Fibroblast of lung (primary cell): ENCODE measurements around the gene ERBB2. TPM values are rescaled to one million over a fixed set of nuclear protein-coding genes. Genes with fewer than 3 reads are reported as not detected.

Source experiments
- DNase-seq, 2 donors: peaks; one replicate each; pipeline versions ENCODE4 v3.0.0 to v3.0.0-alpha.2; 2010; ENCODE audit warnings: low read depth in 2 of 2
- H2AFZ ChIP-seq: 2 replicates; pipeline ENCODE4 v1.5.1; 2012; ENCODE audit warnings: low read length, control low read depth, inconsistent platforms
- H3K27ac ChIP-seq: 2 replicates; pipeline ENCODE4 v1.5.1; 2011; ENCODE audit warnings: low read length, control low read depth; ENCODE audit not compliant: insufficient read depth
- H3K27me3 ChIP-seq: 2 replicates; pipeline ENCODE4 v1.5.1; 2011; ENCODE audit warnings: mild to moderate bottlenecking, low read length; ENCODE audit not compliant: control insufficient read depth, insufficient read depth
- H3K36me3 ChIP-seq: 2 replicates; pipeline ENCODE4 v1.5.1; 2011; ENCODE audit warnings: low read length; ENCODE audit not compliant: control insufficient read depth, insufficient read depth
- H3K4me1 ChIP-seq: 2 replicates; pipeline ENCODE4 v1.5.1; 2011; ENCODE audit warnings: low read length; ENCODE audit not compliant: control insufficient read depth, insufficient read depth; ENCODE audit errors: extremely low read depth
- H3K4me2 ChIP-seq: 2 replicates; pipeline ENCODE4 v1.5.1; 2011; ENCODE audit warnings: low read length, control low read depth; ENCODE audit not compliant: insufficient read depth; ENCODE audit errors: extremely low read depth
- H3K4me3 ChIP-seq, 4 experiments: fragments of 200-600 bp in 1 of 4; sonication (generic) in 1 of 4; replicated peaks in 1 of 4; 2 replicates each; pipeline ENCODE4 v1.5.1; 2011 to 2016; ENCODE audit warnings: low read length in 4 of 4, low read depth in 3 of 4, mild to moderate bottlenecking in 3 of 4, control low read depth in 2 of 4, inconsistent platforms in 1 of 4, mixed read lengths in 1 of 4; ENCODE audit not compliant: insufficient read depth in 1 of 4; ENCODE audit errors: control extremely low read depth in 1 of 4
- H3K79me2 ChIP-seq: 2 replicates; pipeline ENCODE4 v1.5.1; 2012; ENCODE audit warnings: mild to moderate bottlenecking, low read length, inconsistent platforms; ENCODE audit not compliant: control insufficient read depth, insufficient read depth
- H3K9ac ChIP-seq: 2 replicates; pipeline ENCODE4 v1.5.1; 2011; ENCODE audit warnings: mild to moderate bottlenecking, low read length, control low read depth; ENCODE audit not compliant: insufficient read depth
- H3K9me3 ChIP-seq: 2 replicates; pipeline ENCODE4 v1.5.1; 2012; ENCODE audit warnings: low read depth, low read length; ENCODE audit not compliant: control insufficient read depth, insufficient read depth
- H4K20me1 ChIP-seq: 2 replicates; pipeline ENCODE4 v1.5.1; 2011; ENCODE audit warnings: low read length; ENCODE audit not compliant: control insufficient read depth, insufficient read depth; ENCODE audit errors: extremely low read depth
- EZH2 ChIP-seq: IDR thresholded peaks from 2 replicates; pipeline ENCODE4 v1.5.1; 2012; ENCODE audit warnings: low read length, control low read depth, mild to moderate bottlenecking; ENCODE audit errors: missing control alignments
- polyA plus RNA-seq, 2 donors: library from polyadenylated mRNA; depleted of rRNA in 1 of 2; stranded (reverse) in 1 of 2; unstranded in 1 of 2; fragments of >200 nt; gene quantifications; 2 replicates each; pipeline ENCODE4 v1.2.1, GENCODE V29; 2011 to 2012; ENCODE audit warnings: missing spikeins in 1 of 2
- total RNA-seq: library from RNA; depleted of rRNA; stranded (reverse); fragments of >200 nt; gene quantifications from 2 replicates; pipeline ENCODE4 v1.2.1, GENCODE V29; 2014
- TF ChIP-seq, protein P1 (sequence below), 2 donors: IDR thresholded peaks in 1 of 2; conservative IDR thresholded peaks in 1 of 2; 1 replicate in 1 of 2; 2 replicates in 1 of 2; pipeline ENCODE4 v1.5.1; 2011 to 2012; ENCODE audit warnings: low read length in 2 of 2, control low read depth in 1 of 2, inconsistent platforms in 1 of 2, low read depth in 1 of 2, mild to moderate bottlenecking in 1 of 2

The ERBB2 gene
- total and polyA plus RNA-seq, 2 donors (not counting 1 experiment from before 2014, with no cell fraction given) = 24.7 to 33.9 TPM

DNA sequence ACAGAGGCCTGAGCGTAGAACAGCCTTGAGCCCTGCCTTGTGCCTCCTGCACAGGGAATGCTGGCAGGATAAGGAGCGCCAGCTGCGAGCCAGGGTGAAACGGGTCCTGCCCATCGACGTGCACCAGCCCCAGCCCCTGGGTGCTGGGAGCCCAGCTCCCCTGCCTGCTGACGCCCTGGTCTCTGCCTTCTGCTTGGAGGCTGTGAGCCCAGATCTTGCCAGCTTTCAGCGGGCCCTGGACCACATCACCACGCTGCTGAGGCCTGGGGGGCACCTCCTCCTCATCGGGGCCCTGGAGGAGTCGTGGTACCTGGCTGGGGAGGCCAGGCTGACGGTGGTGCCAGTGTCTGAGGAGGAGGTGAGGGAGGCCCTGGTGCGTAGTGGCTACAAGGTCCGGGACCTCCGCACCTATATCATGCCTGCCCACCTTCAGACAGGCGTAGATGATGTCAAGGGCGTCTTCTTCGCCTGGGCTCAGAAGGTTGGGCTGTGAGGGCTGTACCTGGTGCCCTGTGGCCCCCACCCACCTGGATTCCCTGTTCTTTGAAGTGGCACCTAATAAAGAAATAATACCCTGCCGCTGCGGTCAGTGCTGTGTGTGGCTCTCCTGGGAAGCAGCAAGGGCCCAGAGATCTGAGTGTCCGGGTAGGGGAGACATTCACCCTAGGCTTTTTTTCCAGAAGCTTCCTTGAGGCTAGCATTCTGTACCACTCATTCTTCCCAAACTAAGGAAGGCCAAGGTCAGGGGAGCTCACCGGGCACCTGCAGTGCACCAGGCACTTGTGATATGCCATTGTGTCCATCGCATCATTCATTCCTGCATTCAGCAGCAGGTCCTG, 29.7 kb upstream of the ERBB2 start:
- Histone ChIP-seq H3K4me2 (no peak overlapping the region), H4K20me1 (no peaks in the 10 kb centered on the region), H2AFZ (no peak overlapping the region), H3K9ac (no peak overlapping the region), H3K79me2 (no peaks in the 10 kb centered on the region), H3K36me3 (no peaks in the 10 kb centered on the region), H3K27me3 (peaks cover 38% of the 10 kb centered on the region), H3K27ac (no peak overlapping the region), H3K4me3 (no peak overlapping the region), H3K4me1 (peaks cover 2% of the 10 kb centered on the region), H3K9me3 (no peaks in the 10 kb centered on the region)
- TF ChIP-seq, protein P1, sequence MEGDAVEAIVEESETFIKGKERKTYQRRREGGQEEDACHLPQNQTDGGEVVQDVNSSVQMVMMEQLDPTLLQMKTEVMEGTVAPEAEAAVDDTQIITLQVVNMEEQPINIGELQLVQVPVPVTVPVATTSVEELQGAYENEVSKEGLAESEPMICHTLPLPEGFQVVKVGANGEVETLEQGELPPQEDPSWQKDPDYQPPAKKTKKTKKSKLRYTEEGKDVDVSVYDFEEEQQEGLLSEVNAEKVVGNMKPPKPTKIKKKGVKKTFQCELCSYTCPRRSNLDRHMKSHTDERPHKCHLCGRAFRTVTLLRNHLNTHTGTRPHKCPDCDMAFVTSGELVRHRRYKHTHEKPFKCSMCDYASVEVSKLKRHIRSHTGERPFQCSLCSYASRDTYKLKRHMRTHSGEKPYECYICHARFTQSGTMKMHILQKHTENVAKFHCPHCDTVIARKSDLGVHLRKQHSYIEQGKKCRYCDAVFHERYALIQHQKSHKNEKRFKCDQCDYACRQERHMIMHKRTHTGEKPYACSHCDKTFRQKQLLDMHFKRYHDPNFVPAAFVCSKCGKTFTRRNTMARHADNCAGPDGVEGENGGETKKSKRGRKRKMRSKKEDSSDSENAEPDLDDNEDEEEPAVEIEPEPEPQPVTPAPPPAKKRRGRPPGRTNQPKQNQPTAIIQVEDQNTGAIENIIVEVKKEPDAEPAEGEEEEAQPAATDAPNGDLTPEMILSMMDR (conservative IDR thresholded peaks at IDR 0.05 in 1 of 2, IDR thresholded peaks at IDR 0.05 in 1 of 2; ENCODE audit: low read depth in 1 of 2, low read length in 2 of 2) = no peak
- no peak for TF ChIP-seq EZH2
- DNase-seq = no peak

DNA sequence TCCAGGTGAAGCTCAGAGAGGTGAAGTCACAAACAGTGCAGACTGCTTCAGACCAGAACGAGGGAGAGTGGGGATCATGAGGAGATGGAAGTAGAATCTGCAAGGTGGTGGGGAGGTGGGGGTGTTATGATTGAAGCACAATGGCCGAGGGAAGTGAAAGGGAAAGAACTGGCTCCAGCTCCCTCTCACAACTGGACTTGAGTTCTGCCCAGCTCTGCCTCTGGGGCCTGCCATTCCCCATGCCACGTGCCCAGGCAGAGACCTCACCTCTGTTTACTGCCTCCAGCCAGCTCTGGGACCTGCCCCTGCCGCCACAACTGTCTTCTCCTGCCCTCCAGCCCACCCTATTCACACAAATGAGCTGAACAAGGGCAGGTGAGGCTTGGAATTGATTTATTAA, 29.1 kb upstream of the ERBB2 start:
- no peak overlapping the region for H3K4me3 ChIP-seq
- no peak for DNase-seq
- no peak overlapping the region for H3K4me2 ChIP-seq
- no peak overlapping the region for H3K27ac ChIP-seq
- no peak overlapping the region for H3K9ac ChIP-seq
- TF ChIP-seq EZH2 = no peak
- H3K4me1 ChIP-seq = peaks cover 2% of the 10 kb centered on the region
- H3K36me3 ChIP-seq = no peaks in the 10 kb centered on the region
- no peak overlapping the region for H2AFZ ChIP-seq
- H3K27me3 ChIP-seq = peaks cover 38% of the 10 kb centered on the region
- H3K79me2 ChIP-seq = no peaks in the 10 kb centered on the region
- no peaks in the 10 kb centered on the region for H3K9me3 ChIP-seq
- H4K20me1 ChIP-seq = no peaks in the 10 kb centered on the region

DNA sequence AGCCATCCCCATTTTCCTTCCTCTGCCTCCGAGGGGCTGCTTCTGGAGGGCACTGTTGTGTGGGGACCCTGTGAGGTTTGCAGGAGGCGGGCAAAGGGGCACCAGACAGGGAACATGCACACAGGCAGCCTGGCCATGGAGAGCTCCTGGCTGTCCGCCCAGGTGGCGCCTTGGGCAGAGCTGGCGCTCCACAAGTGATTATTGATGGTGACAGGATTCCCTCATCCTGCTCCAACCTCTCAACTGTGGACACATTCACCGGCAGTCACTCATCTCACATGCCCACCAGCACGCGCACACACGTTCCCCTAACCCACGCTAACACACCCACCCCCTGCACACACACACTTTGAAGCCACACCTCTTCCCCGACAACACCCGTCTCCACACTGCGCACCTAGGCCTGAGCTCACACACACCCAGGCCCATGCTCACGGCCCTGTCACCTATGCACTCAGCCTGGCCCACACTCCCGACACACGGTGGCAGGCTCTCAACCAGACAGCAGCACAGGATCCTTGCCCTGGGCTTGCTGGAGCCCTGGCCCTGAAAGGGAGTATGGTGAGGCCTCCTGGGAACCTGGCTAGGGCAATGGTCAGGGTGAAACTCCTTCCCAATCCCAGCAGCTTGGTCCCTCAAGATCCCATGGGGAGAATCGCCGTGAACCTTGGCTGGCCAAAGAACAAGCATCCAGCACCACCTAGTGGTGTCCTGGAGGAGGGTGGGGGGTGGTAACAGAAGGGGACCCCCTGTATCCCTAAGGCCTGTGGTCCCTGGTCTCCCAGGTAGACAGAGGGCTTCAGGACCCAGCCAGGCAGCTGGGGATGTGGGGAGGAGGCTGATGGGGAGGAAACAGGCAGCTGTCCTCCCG, 28.0 kb upstream of the ERBB2 start:
- no peak overlapping the region for H2AFZ ChIP-seq
- no peak overlapping the region for H3K4me2 ChIP-seq
- no peaks in the 10 kb centered on the region for H4K20me1 ChIP-seq
- H3K79me2 ChIP-seq = no peaks in the 10 kb centered on the region
- H3K9ac ChIP-seq = no peak overlapping the region
- H3K4me1 ChIP-seq = peaks cover 2% of the 10 kb centered on the region
- H3K36me3 ChIP-seq = no peaks in the 10 kb centered on the region
- TF ChIP-seq, protein P1 (conservative IDR thresholded peaks at IDR 0.05 in 1 of 2, IDR thresholded peaks at IDR 0.05 in 1 of 2; ENCODE audit: low read depth in 1 of 2, low read length in 2 of 2) = peak; percentile 51 to 60
- TF ChIP-seq EZH2 = no peak
- no peaks in the 10 kb centered on the region for H3K9me3 ChIP-seq
- peak; percentile 25 to 35 for DNase-seq
- H3K27ac ChIP-seq = no peak overlapping the region
- H3K4me3 ChIP-seq = no peak overlapping the region
- peaks cover 30% of the 10 kb centered on the region for H3K27me3 ChIP-seq
